HG03139 (cell line): Measurements from ENCODE around the gene MED29.

Experiments
- ATAC-seq: cut with Tn5 transposase; IDR thresholded peaks from one replicate; pipeline ENCODE4 v1.9.1; 2021; ENCODE audit not compliant: unreplicated experiment

The MED29 gene

GRCh38 chr19:39390751-39391437, at the start of gene MED29, which contains the start of gene PAF1:
Gene MED29 (plus strand): TSS chr19:39391378. CDS start chr19:39391423, 45 bp downstream.
Gene PAF1 (minus strand): TSS chr19:39391106. CDS start chr19:39390864, 242 bp downstream.
- ATAC-seq = peak; percentile 81

- peak; percentile 78 for ATAC-seq
Measured at GRCh38 chr19:39341719-39342604, 49.2 kb upstream of the MED29 start, which contains the start of gene SAMD4B. Gene SAMD4B (plus strand): TSS chr19:39342421. CDS start chr19:39356894, 14,473 bp downstream.

- no peak for ATAC-seq
Measured at GRCh38 chr19:39342647-39343305, 48.4 kb upstream of the MED29 start.

GRCh38 chr19:39345956-39346355, 45.2 kb upstream of the MED29 start:
- ATAC-seq = no peak

GRCh38 chr19:39347332-39348164, 43.6 kb upstream of the MED29 start:
- no peak for ATAC-seq

- no peak for ATAC-seq
Measured at GRCh38 chr19:39349326-39349725, 41.9 kb upstream of the MED29 start.

GRCh38 chr19:39350156-39350555, 41.0 kb upstream of the MED29 start:
- no peak for ATAC-seq

- ATAC-seq = no peak
Measured at GRCh38 chr19:39351537-39352064, 39.6 kb upstream of the MED29 start.

- no peak for ATAC-seq
Measured at GRCh38 chr19:39352381-39353255, 38.6 kb upstream of the MED29 start.

GRCh38 chr19:39355253-39355652, 35.9 kb upstream of the MED29 start:
- ATAC-seq = no peak

- ATAC-seq = no peak
Measured at GRCh38 chr19:39356073-39356472, 35.1 kb upstream of the MED29 start.

- no peak for ATAC-seq
Measured at GRCh38 chr19:39356647-39357046, 34.5 kb upstream of the MED29 start.

GRCh38 chr19:39359026-39359425, 32.2 kb upstream of the MED29 start:
- no peak for ATAC-seq

- no peak for ATAC-seq
Measured at GRCh38 chr19:39360599-39360998, 30.6 kb upstream of the MED29 start.

GRCh38 chr19:39362682-39363657, 28.2 kb upstream of the MED29 start:
- ATAC-seq = no peak

- no peak for ATAC-seq
Measured at GRCh38 chr19:39363901-39364457, 27.2 kb upstream of the MED29 start.

GRCh38 chr19:39365531-39365930, 25.6 kb upstream of the MED29 start:
- no peak for ATAC-seq

GRCh38 chr19:39369200-39369599, 22.0 kb upstream of the MED29 start:
- no peak for ATAC-seq
